Aorta (tissue), 5 donors: ENCODE results near the gene SFTPD. TPM values are rescaled to one million over a fixed set of nuclear protein-coding genes. Genes with fewer than 3 reads are reported as not detected.

Source experiments
- ATAC-seq: fragments of 200-7000 bp; cut with Tn5 transposase; one replicate; pipeline ENCODE4 v1.9.1; 2022; ENCODE audit warnings: moderate library complexity; ENCODE audit not compliant: low FRiP score
- DNase-seq, 2 donors: peaks; one replicate each; pipeline ENCODE4 v3.0.0-alpha.2; 2020
- H3K27ac ChIP-seq, 2 donors: one replicate each; pipeline ENCODE4 v1.5.1; 2013; ENCODE audit warnings: low read length in 2 of 2, mild to moderate bottlenecking in 2 of 2, moderate library complexity in 2 of 2, control low read depth in 1 of 2, inconsistent platforms in 1 of 2, low read depth in 1 of 2
- H3K27me3 ChIP-seq, 2 donors: one replicate each; pipeline ENCODE4 v1.6.1; 2013; ENCODE audit warnings: control low read depth in 1 of 2, low read length in 1 of 2, mild to moderate bottlenecking in 1 of 2, moderate library complexity in 1 of 2; ENCODE audit not compliant: insufficient read depth in 2 of 2, control insufficient read depth in 1 of 2
- H3K36me3 ChIP-seq, 2 donors: one replicate each; pipeline ENCODE4 v1.6.1; 2013; ENCODE audit warnings: control low read depth in 1 of 2, low read length in 1 of 2, mild to moderate bottlenecking in 1 of 2; ENCODE audit not compliant: insufficient read depth in 2 of 2, control insufficient read depth in 1 of 2
- H3K4me1 ChIP-seq, 2 donors: one replicate each; pipeline ENCODE4 v1.6.1; 2013; ENCODE audit warnings: low read length in 2 of 2, control low read depth in 1 of 2, mild to moderate bottlenecking in 1 of 2, moderate library complexity in 1 of 2; ENCODE audit not compliant: insufficient read depth in 2 of 2, control insufficient read depth in 1 of 2
- H3K4me3 ChIP-seq, 2 donors: one replicate each; pipeline ENCODE4 v1.5.1; 2013; ENCODE audit warnings: low read length in 2 of 2, control low read depth in 1 of 2, mild to moderate bottlenecking in 1 of 2
- H3K9me3 ChIP-seq: one replicate; pipeline ENCODE4 v1.6.1; 2013; ENCODE audit warnings: mild to moderate bottlenecking, low read length; ENCODE audit not compliant: control insufficient read depth
- WGBS, 2 donors: extraction: QIAGEN DNeasy Blood & Tissue Kit; methylation state at CpG; one replicate each; pipeline ENCODE4 v1.1.7; 2013; 5-methylcytosine and 5-hydroxymethylcytosine counted together
- intact Hi-C, 2 donors: fragments of 100-400 bp; cut with DNase I; formaldehyde crosslinking; loops; one replicate each; pipeline versions ENCODE4 v1.14.2 to v1.15.0; 2022
- polyA plus RNA-seq, 2 donors: library from polyadenylated mRNA; stranded (reverse); fragments of 200-250 nt; gene quantifications; one replicate each; pipeline ENCODE4 v1.2.3, GENCODE V29; 2013
- total RNA-seq, 2 donors: library from RNA; stranded (reverse); fragmentation: NEBNext Ultra II Directional; extraction: Animal tissue kit (Norgen Biotek cat#: 25700); gene quantifications; one replicate each; pipeline ENCODE4 v1.2.1, GENCODE V29; 2021
- donor health status: healthy with polysubstance abuse.
- donor health status: Bipolar disorder and iron deficiency.
- donor health status: DM: no; HTN: no; CAD: no.
- donor health status: DM: no; HTN: no; CAD: no.
- donor health status: DM: yes; HTN: yes; CAD: no.

SFTPD gene
- total and polyA plus RNA-seq, 4 donors: 0.25 to 1.2 (median 0.44) TPM

DNA sequence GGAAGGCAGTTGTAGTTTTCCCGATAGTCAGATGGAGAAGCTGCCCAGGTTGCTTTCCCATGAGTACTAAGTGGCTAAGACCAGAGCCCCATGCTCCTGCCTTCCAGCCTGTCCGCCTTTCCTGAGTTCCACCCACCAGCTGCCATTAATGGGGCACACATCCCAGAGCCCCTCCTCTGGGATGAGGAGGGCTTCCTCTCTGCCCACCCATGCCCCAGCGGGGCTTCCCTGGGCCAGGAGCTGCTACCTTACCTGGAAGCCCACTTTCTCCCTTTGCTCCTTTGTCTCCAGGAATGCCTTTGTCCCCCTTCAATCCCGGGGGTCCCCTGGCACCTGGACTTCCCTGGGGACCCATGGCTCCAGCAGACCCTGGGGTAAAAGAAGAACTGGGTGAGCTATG, 7.8 kb downstream of the SFTPD start:
- H3K4me3 ChIP-seq: no peak overlapping the region
- H3K27me3 ChIP-seq: no peaks in the 10 kb centered on the region
- 89 to 92% methylated on average over 4 of the region's 4 CpGs for WGBS, 2 donors
- no peak overlapping the region for H3K27ac ChIP-seq
- no peaks in the 10 kb centered on the region for H3K36me3 ChIP-seq
- DNase-seq (no peak), ATAC-seq (no peak)
- H3K9me3 ChIP-seq: no peaks in the 10 kb centered on the region
- no peaks in the 10 kb centered on the region for H3K4me1 ChIP-seq
- intact Hi-C loops: no loop called here

DNA sequence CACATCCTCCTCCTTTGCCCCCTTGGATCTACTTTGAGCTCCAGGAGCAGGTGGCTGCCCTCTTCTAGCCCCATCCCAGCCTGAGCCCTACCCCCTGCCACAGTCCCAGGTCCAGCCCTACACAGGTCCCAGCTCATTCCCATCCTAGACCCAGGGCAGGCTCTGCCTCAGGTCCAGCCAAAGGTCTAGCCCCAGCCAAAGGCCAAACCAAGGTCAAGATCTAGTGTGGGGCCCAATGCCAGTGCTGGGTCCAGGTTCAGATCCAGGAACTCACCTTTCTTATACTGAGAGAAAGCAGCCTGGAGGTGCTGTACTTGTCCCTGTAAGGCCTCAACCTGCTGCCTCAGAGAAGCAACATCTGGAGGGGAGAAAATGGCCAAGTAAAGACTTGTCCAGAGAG, 8.5 kb downstream of the SFTPD start:
- Histone ChIP-seq H3K9me3 (no peaks in the 10 kb centered on the region), H3K36me3 (no peaks in the 10 kb centered on the region), H3K4me1 (no peaks in the 10 kb centered on the region), H3K4me3 (no peak overlapping the region), H3K27ac (no peak overlapping the region), H3K27me3 (no peaks in the 10 kb centered on the region)
- DNase-seq: no peak
- intact Hi-C loops: no loop called here
- ATAC-seq: no peak

DNA sequence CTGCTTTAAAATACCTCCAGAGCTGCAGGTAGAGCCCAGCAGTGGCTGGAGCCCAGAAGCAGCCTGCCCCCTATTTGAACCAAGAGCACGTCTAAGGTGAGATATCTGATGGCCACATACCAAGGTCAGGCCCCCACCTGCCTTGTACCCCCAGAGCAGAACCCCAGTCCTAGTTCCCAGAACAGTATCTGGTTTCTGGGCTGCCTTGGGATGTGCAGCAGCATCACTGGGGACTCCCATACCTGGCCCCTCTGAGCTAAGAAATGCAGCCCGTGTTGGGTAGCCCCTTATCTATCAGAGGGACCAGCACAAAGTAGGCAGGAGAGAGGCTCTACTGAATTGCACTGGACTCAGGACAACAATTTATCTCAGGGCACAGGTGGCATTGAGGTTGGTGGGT, 8.9 kb downstream of the SFTPD start:
- ATAC-seq: no peak
- no peaks in the 10 kb centered on the region for H3K9me3 ChIP-seq
- intact Hi-C loops: no loop called here
- no peak overlapping the region for H3K4me3 ChIP-seq
- no peaks in the 10 kb centered on the region for H3K36me3 ChIP-seq
- no peak overlapping the region for H3K27ac ChIP-seq
- DNase-seq: peak in 1 of 2 donors; percentile 21
- 90 to 94% methylated on average over 2 of the region's 2 CpGs for WGBS, 2 donors
- no peaks in the 10 kb centered on the region for H3K4me1 ChIP-seq
- H3K27me3 ChIP-seq: no peaks in the 10 kb centered on the region

DNA sequence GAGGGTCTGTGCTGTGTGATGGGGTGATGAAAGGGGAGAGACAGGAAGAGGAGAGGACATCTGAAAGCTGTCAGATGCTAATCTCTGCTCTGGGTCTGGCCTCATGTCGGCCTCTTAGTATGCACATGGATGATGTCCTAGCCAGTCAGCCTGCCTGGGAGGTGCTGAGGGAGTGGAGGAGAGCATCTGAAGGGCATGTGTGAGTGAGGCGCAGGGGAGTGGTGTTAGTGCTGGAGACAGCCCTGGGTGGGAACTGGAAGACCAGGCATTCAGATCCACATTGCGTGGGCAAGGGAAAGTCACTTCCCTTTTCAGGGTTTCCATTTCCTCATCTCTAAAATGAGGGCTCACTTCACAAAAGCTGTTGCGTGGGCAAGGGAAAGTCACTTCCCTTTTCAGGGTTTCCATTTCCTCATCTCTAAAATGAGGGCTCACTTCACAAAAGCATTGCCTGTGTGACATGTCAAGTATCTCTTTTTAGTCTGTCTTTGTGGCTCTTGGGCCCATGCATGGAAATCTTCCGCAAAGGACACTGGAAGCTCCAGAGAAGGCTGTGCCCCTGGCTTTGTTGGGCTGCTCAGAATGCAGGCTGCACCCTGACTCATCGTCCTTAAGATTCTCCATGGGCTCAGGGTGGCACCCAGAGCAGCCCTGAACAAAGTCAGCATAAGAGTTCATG, 10.0 kb downstream of the SFTPD start:
- Histone ChIP-seq H3K27ac (no peak overlapping the region), H3K27me3 (no peaks in the 10 kb centered on the region), H3K9me3 (no peaks in the 10 kb centered on the region), H3K4me1 (no peaks in the 10 kb centered on the region), H3K4me3 (no peak overlapping the region), H3K36me3 (no peaks in the 10 kb centered on the region)
- 89 to 91% methylated on average over 6 of the region's 6 CpGs for WGBS, 2 donors
- intact Hi-C loops: no loop called here
- DNase-seq (peak in 1 of 2 donors; percentile 84), ATAC-seq (peak; percentile 54)

DNA sequence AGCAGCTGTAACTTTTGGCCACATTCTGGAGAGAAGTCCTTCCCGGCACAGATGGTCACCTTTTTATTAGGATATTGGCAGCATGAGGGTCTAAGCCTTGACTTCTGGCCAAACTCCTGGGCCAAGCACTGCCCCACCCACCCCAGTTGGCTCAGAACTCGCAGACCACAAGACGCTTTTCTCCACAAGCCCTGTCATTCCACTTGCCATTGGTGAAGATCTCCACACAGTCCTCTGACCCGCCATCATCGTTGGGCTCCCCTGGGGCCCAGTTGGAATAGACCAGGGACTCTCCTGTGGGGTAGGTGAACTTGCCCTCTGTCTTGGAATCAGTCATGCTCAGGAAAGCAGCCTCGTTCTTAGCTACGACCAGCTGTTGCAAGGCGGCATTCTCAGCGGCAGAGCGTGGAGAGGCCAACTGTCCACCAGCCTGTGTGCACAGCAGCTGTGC, 11.2 kb downstream of the SFTPD start:
- no peaks in the 10 kb centered on the region for H3K9me3 ChIP-seq
- WGBS, 2 donors: 85 to 89% methylated on average over 10 of the region's 10 CpGs
- no peak overlapping the region for H3K4me3 ChIP-seq
- no peaks in the 10 kb centered on the region for H3K36me3 ChIP-seq
- no peak overlapping the region for H3K27ac ChIP-seq
- no peaks in the 10 kb centered on the region for H3K27me3 ChIP-seq
- no peaks in the 10 kb centered on the region for H3K4me1 ChIP-seq
- DNase-seq: no peak
- intact Hi-C loops: no loop called here
- ATAC-seq: no peak

DNA sequence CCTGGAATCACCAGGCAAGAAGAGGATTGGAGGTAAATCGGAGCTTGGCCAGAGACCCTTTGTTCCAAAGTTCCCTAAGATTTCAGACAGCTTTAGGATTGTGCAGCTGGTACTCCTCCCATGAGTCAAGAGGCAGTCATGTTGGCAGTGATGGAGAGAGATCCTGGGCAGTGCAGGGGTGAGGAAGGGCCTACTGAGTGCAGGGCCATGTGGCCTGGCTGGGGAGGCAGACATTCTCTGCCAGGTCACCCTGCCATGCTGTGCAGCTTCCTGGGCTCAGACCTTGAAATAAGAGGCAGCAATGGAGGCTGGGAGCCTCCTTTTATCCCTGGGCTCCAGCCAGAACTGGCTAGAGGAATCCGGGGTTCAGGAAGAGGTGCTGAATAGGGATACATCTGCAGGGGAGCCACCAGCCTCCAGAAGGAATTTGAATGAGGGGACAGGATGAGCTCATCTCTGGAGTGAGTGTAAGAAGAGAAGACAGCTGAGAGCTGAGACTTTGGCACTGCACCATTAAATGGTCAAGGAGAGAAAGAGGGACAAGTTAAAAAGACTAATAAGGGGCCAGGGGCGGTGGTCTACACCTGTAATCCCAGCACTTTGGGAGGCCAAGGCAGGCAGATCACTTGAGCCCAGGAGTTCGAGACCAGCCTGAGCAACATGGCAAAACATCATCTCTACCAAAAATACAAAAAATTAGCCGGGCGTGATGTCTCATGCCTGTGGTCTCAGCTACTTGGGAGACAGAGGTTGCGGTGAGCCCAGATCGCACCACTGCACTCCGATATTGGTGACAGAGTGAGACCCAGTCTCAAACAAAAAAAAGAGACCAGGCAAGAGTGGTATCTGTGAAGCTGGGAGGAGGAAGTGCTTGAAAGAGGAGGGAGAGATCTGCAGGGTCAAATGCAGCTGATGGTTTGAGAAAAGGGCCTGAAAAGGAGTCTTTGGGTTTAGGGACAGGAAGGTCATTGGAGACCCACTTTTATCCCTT, 12.0 kb downstream of the SFTPD start:
- intact Hi-C loops: no loop called here
- Histone ChIP-seq H3K4me3 (no peak overlapping the region), H3K27me3 (no peaks in the 10 kb centered on the region), H3K4me1 (no peaks in the 10 kb centered on the region), H3K9me3 (no peaks in the 10 kb centered on the region), H3K36me3 (no peaks in the 10 kb centered on the region), H3K27ac (no peak overlapping the region)
- DNase-seq: no peak
- ATAC-seq: no peak
- 88 to 94% methylated on average over 9 of the region's 9 CpGs for WGBS, 2 donors

DNA sequence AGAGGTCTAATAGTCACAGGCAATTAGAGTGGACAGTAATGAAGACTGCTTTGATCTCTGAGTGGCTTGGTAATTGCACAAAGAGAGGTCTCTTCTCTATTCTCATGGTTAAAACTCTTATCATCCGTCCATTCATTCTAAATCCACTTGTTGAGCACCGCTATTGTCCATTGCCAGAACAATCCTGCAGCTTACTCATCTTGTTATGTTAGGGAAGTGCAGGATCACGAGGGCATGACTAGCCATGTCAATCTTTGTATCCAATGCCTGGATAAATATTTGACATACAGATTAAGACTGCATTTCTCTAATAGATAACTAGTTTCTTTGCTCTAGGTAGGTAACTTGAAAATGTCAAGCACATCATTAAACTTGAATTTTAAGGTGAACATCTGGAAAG, 14.9 kb downstream of the SFTPD start:
- DNase-seq: no peak
- H3K4me3 ChIP-seq: no peak overlapping the region
- intact Hi-C loops: no loop called here
- no peak for ATAC-seq
- H3K4me1 ChIP-seq: no peaks in the 10 kb centered on the region
- WGBS, 2 donors: 79 to 87% methylated on average over 3 of the region's 3 CpGs
- no peaks in the 10 kb centered on the region for H3K36me3 ChIP-seq
- H3K27me3 ChIP-seq: no peaks in the 10 kb centered on the region
- no peak overlapping the region for H3K27ac ChIP-seq
- no peaks in the 10 kb centered on the region for H3K9me3 ChIP-seq

DNA sequence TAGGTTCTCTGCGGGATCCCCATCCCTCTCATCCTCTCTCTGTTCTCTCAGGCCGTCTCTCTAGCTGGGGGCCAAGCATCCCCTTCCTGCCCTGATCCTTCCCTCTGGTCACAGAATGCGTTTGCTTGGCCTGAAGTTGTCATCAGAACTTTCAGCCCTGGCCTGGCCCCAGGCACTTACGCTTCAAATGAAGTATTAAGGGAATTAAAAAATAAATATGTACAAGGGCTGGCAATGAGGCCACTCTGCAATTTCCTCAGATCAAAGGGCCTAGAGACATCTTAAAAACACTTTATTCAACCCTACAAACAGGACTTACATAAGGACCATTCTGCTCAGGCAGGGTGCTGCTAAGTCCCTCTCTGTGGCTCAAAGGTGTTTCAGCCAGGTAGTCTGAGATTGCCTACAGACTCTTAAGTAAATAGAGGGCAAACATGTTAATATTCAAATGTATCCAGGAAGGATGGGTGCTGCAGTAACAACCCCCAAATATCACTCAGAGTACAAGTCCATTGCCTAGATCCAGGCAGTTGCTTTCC, 16.0 kb downstream of the SFTPD start:
- H3K27ac ChIP-seq: no peak overlapping the region
- no peaks in the 10 kb centered on the region for H3K9me3 ChIP-seq
- H3K36me3 ChIP-seq: no peaks in the 10 kb centered on the region
- H3K4me1 ChIP-seq: no peaks in the 10 kb centered on the region
- no peaks in the 10 kb centered on the region for H3K27me3 ChIP-seq
- intact Hi-C loops: no loop called here
- H3K4me3 ChIP-seq: no peak overlapping the region
- DNase-seq (no peak), ATAC-seq (no peak)
- WGBS, 2 donors: 89% methylated on average over 4 of the region's 4 CpGs
